Endothelial cell of umbilical vein (primary cell): ENCODE results near the gene SDC1. TPM values are rescaled to one million over a fixed set of nuclear protein-coding genes. Genes with fewer than 3 reads are reported as not detected.
"Not testable (repeated sequence)": the region's sequence is repeated elsewhere in the genome, so short reads cannot be mapped to it uniquely, and the experiment has no call there.

Source experiments
- BruUV-seq: library from RNA; stranded (reverse); fragments of 400-500 nt; replicated peaks from 2 replicates; lab custom pipeline; 2021; lab: Mats Ljungman, UMichigan
- CTCF ChIA-PET: fragments of 300-600, 350-600 bp; sonication (Branson Sonifier 250); formaldehyde crosslinking; loops from one replicate; lab custom pipeline; 2021; ENCODE audit warnings: antibody characterized with exemption, inconsistent platforms; lab: Charles Lee
- POLR2A ChIA-PET: fragments of 300-600, 350-600 bp; sonication (Branson Sonifier 250); formaldehyde crosslinking; loops from one replicate; lab custom pipeline; 2021; ENCODE audit warnings: antibody characterized with exemption, inconsistent platforms; lab: Charles Lee
- DNase-seq: peaks from one replicate; pipeline ENCODE4 v3.0.0-alpha.2; 2011; ENCODE audit warnings: low read depth, low spot score
- FAIRE-seq: peaks from 2 replicates; lab custom pipeline; 2011; peaks lifted over from hg19 to GRCh38; lab: Jason Lieb, UNC
- H2AFZ ChIP-seq: 2 replicates; pipeline ENCODE4 v1.6.0; 2012; ENCODE audit warnings: low read depth, low read length, control low read depth, inconsistent platforms
- H3K27ac ChIP-seq: 2 replicates; pipeline ENCODE4 v1.5.1; 2011; ENCODE audit warnings: low read depth, mild to moderate bottlenecking, control low read depth, low read length, moderate library complexity; ENCODE audit not compliant: insufficient read depth
- H3K27me3 ChIP-seq, 2 experiments: 2 replicates each; pipeline versions ENCODE4 v1.6.0 to v1.6.1; 2011; ENCODE audit warnings: low read length in 2 of 2, mixed read lengths in 1 of 2; ENCODE audit not compliant: control insufficient read depth in 2 of 2, insufficient read depth in 2 of 2
- H3K36me3 ChIP-seq, 2 experiments: 2 replicates in 1 of 2; 3 replicates in 1 of 2; pipeline ENCODE4 v1.5.1; 2011; ENCODE audit warnings: low read length in 2 of 2, mild to moderate bottlenecking in 1 of 2, moderate library complexity in 1 of 2; ENCODE audit not compliant: control insufficient read depth in 2 of 2, insufficient read depth in 2 of 2; ENCODE audit errors: extremely low read depth in 1 of 2
- H3K4me1 ChIP-seq: 3 replicates; pipeline ENCODE4 v1.5.1; 2011; ENCODE audit warnings: mild to moderate bottlenecking, low read length; ENCODE audit not compliant: control insufficient read depth, insufficient read depth; ENCODE audit errors: extremely low read depth
- H3K4me2 ChIP-seq: 2 replicates; pipeline ENCODE4 v1.6.1; 2011; ENCODE audit warnings: low read length, control low read depth, mixed read lengths; ENCODE audit not compliant: insufficient read depth
- H3K4me3 ChIP-seq, 3 experiments: fragments of 200-600 bp in 1 of 3; sonication (generic), shearing (Covaris generic) in 1 of 3; replicated peaks in 1 of 3; 2 replicates each; pipeline ENCODE4 v1.5.1; 2011 to 2016; ENCODE audit warnings: control low read depth in 3 of 3, low read length in 3 of 3, mild to moderate bottlenecking in 2 of 3, inconsistent platforms in 1 of 3, low read depth in 1 of 3, moderate library complexity in 1 of 3; ENCODE audit not compliant: insufficient read depth in 1 of 3
- H3K79me2 ChIP-seq: 2 replicates; pipeline ENCODE4 v1.6.0; 2012; ENCODE audit warnings: low read length, inconsistent platforms; ENCODE audit not compliant: control insufficient read depth, insufficient read depth
- H3K9ac ChIP-seq: replicated peaks from 2 replicates; pipeline ENCODE3; 2011; ENCODE audit warnings: low read length, control low read depth; ENCODE audit not compliant: insufficient read depth; ENCODE audit errors: extremely low read depth
- H3K9me1 ChIP-seq: replicated peaks from 3 replicates; pipeline ENCODE4 v1.6.0; 2011; ENCODE audit warnings: mild to moderate bottlenecking, low read length; ENCODE audit not compliant: control insufficient read depth, insufficient read depth; ENCODE audit errors: extremely low read depth
- H3K9me3 ChIP-seq: replicated peaks from 2 replicates; pipeline ENCODE4 v1.5.1; 2012; ENCODE audit warnings: low read length, inconsistent platforms; ENCODE audit not compliant: control insufficient read depth, insufficient read depth
- H4K20me1 ChIP-seq: replicated peaks from 2 replicates; pipeline ENCODE3; 2011; ENCODE audit warnings: mild to moderate bottlenecking, low read length; ENCODE audit not compliant: control insufficient read depth, insufficient read depth; ENCODE audit errors: extremely low read depth
- CTCF ChIP-seq, 2 donors: IDR thresholded peaks; 1 replicate in 1 of 2; 2 replicates in 1 of 2; pipeline ENCODE4 v1.5.1; 2011; ENCODE audit warnings: low read length in 2 of 2, mild to moderate bottlenecking in 2 of 2, moderate library complexity in 2 of 2, control low read depth in 1 of 2, inconsistent platforms in 1 of 2, low read depth in 1 of 2; ENCODE audit not compliant: insufficient read depth in 1 of 2; ENCODE audit errors: extremely low read depth in 1 of 2
- EZH2 ChIP-seq: IDR thresholded peaks from 2 replicates; pipeline ENCODE4 v1.6.1; 2012; ENCODE audit warnings: borderline replicate concordance, low read depth, mild to moderate bottlenecking, moderate library complexity, low read length, inconsistent platforms; ENCODE audit not compliant: severe bottlenecking
- GATA2 ChIP-seq: IDR thresholded peaks from 2 replicates; pipeline ENCODE4 v1.7.0; 2011; ENCODE audit warnings: low read depth, mild to moderate bottlenecking, moderate library complexity, mixed read lengths, low read length; ENCODE audit not compliant: insufficient read length, insufficient read depth
- POLR2A ChIP-seq: IDR thresholded peaks from 2 replicates; pipeline ENCODE4 v1.6.1; 2012; ENCODE audit warnings: low read depth, mild to moderate bottlenecking, control low read depth, low read length
- POLR2AphosphoS5 ChIP-seq: IDR thresholded peaks from 2 replicates; pipeline ENCODE4 v1.6.1; 2012; ENCODE audit warnings: low read depth, mild to moderate bottlenecking, control low read depth, low read length, moderate library complexity; ENCODE audit not compliant: insufficient read depth
- dilution Hi-C: fragments of 300-500 bp; cut with MboI; formaldehyde crosslinking; loops from one replicate; pipeline ENCODE4 v1.15.0; 2019; ENCODE audit warnings: low sequenced_read_pairs; ENCODE audit not compliant: extremely low pct_ligation_motif_present
- intact Hi-C: fragments of 100-400 bp; cut with micrococcal nuclease; formaldehyde crosslinking; loops from one replicate; pipeline ENCODE4 v1.10.0; 2022
- polyA plus RNA-seq, 4 experiments: library from polyadenylated mRNA; depleted of rRNA in 3 of 4; stranded (reverse) in 3 of 4; unstranded in 1 of 4; fragments of >200 nt; gene quantifications; 2 replicates each; pipeline versions ENCODE4 v1.2.1 to v1.2.3, GENCODE V29; 2011 to 2012; ENCODE audit warnings: missing spikeins in 1 of 4
- total RNA-seq: library from RNA; stranded (reverse); gene quantifications from 2 replicates; pipeline ENCODE4 v1.2.3, GENCODE V29; 2021

Gene SDC1
- total and polyA plus RNA-seq, 2 donors (not counting 3 experiments of a cell fraction or from before 2014, with no cell fraction given): 3.2 to 4.0 TPM

GRCh38 chr2:20241973-20242726, 17.2 kb upstream of the SDC1 start:
- H3K4me2 ChIP-seq: no peak overlapping the region
- intact Hi-C loops: no loop called here
- FAIRE-seq: no peak
- dilution Hi-C loops: no loop called here
- no peak overlapping the region for H3K4me3 ChIP-seq
- H3K9ac ChIP-seq: no peak overlapping the region
- H2AFZ ChIP-seq: no peak overlapping the region
- no peaks in the 10 kb centered on the region for H3K79me2 ChIP-seq
- H3K27me3 ChIP-seq: peaks cover 2 to 3% of the 10 kb centered on the region in 2 experiments
- H3K9me1 ChIP-seq: no peaks in the 10 kb centered on the region
- H4K20me1 ChIP-seq: no peaks in the 10 kb centered on the region
- DNase-seq: no peak
- CTCF ChIA-PET: interaction anchor here (0.7 to 3.0 kb wide), 9 partner anchors 8 to 136 kb away, joined by 3 to 12 read pairs (median 4); partner anchors contain the start of gene SDC1
- POLR2A ChIA-PET: no interaction called here
- H3K27ac ChIP-seq: no peak overlapping the region
- no peak for TF ChIP-seq POLR2AphosphoS5
- TF ChIP-seq GATA2: no peak
- peak; percentile 49 to 52 for TF ChIP-seq CTCF (IDR thresholded peaks at IDR 0.05; ENCODE audit: extremely low read depth in 1 of 2, insufficient read depth in 1 of 2, low read depth in 1 of 2, low read length in 2 of 2)
- no peak for TF ChIP-seq POLR2A
- no peak for TF ChIP-seq EZH2
- no peaks in the 10 kb centered on the region for H3K9me3 ChIP-seq
- BruUV-seq: no TSS peak
- H3K36me3 ChIP-seq: no peaks in the 10 kb centered on the region
- H3K4me1 ChIP-seq: no peaks in the 10 kb centered on the region

- H3K4me2 ChIP-seq, intact Hi-C loops, H3K9me3 ChIP-seq, BruUV-seq, H3K9ac ChIP-seq, H3K4me3 ChIP-seq, H3K36me3 ChIP-seq, H2AFZ ChIP-seq, H3K79me2 ChIP-seq, DNase-seq, H3K27me3 ChIP-seq, H3K27ac ChIP-seq, dilution Hi-C loops, H3K9me1 ChIP-seq, H3K4me1 ChIP-seq, POLR2A ChIA-PET, H4K20me1 ChIP-seq: not testable (repeated sequence)
- CTCF ChIA-PET: interaction anchor here (1.2 kb wide), 2 partner anchors 15 to 105 kb away, joined by 4 to 5 read pairs; partner anchors contain the start of gene SDC1
- peak; percentile 52 for FAIRE-seq
These were observed 15.4 kb upstream of the SDC1 start for GRCh38 chr2:20240291-20240690.
